ENCODE results near the gene ARHGAP15. TPM values are rescaled to one million over a fixed set of nuclear protein-coding genes. Genes with fewer than 3 reads are reported as not detected.

Gene ARHGAP15
- total RNA-seq, 2 donors from 2014 or later, result 0.86 TPM; not detected in 1

DNA sequence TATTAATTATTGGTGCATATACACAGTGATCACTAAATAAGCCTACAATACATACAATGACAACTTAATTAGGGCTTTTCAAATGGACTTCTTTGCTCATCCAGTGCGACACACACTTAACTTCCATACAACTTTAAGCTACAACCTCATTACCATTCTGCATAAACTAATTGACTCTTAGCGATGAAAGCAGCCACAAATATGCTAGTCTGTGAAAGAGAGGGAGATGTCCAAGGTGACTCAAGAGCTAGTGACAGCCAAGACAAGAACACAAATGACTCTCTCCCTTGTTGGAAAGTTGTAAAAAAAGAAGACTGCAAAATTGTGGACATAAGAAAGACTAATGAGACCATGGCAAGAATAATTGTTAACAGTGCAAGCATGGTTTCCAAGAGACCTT, 264.8 kb downstream of the ARHGAP15 start:
- Mint-ChIP-seq H3K4me3 (no peak overlapping the region), H3K27me3 (ENCODE audit: insufficient read depth) (no peaks in the 10 kb centered on the region), H3K4me1 (peaks cover 19% of the 10 kb centered on the region), H3K36me3 (ENCODE audit: low read depth) (no peaks in the 10 kb centered on the region), H3K27ac (no peak overlapping the region), H3K9me3 (no peaks in the 10 kb centered on the region)
- Histone ChIP-seq H3K4me3 (ENCODE audit: low read length) (no peak overlapping the region), H3K9ac (ENCODE audit: extremely low read depth, low read length, poor library complexity, severe bottlenecking) (no peak overlapping the region), H3K27me3 (ENCODE audit: control insufficient read depth, insufficient read depth, low read length, poor library complexity, severe bottlenecking) (no peaks in the 10 kb centered on the region), H3K9me3 (ENCODE audit: control insufficient read depth, low read length) (no peaks in the 10 kb centered on the region), H3K27ac (ENCODE audit: low read depth, low read length) (no peak overlapping the region), H3K4me1 (ENCODE audit: control insufficient read depth, insufficient read depth, low read length) (peaks cover 4% of the 10 kb centered on the region), H3K36me3 (ENCODE audit: control insufficient read depth, insufficient read depth, low read length) (no peaks in the 10 kb centered on the region)
- no peak for DNase-seq
- TF ChIP-seq CTCF (conservative IDR thresholded peaks at IDR 0.05), result no peak
- 88 to 93% methylated on average over 2 of the region's 2 CpGs for WGBS, 2 experiments (ENCODE audit: insufficient coverage in 1 of 2, insufficient read length in 1 of 2)

- H3K27ac ChIP-seq (ENCODE audit: low read depth, low read length), result no peak overlapping the region
- H3K4me3 ChIP-seq (ENCODE audit: low read length), result no peak overlapping the region
- Mint-ChIP-seq H3K27ac (peak overlapping the region; percentile 4), H3K4me1 (peaks cover 5% of the 10 kb centered on the region), H3K9me3 (no peaks in the 10 kb centered on the region), H3K4me3 (no peak overlapping the region), H3K36me3 (ENCODE audit: low read depth) (no peaks in the 10 kb centered on the region), H3K27me3 (ENCODE audit: insufficient read depth) (no peaks in the 10 kb centered on the region)
- H3K4me1 ChIP-seq (ENCODE audit: control insufficient read depth, insufficient read depth, low read length), result no peaks in the 10 kb centered on the region
- 87% methylated on average over 3 of the region's 3 CpGs; no CpG with 5 or more reads in 1 of the 2 experiments for WGBS, 2 experiments (ENCODE audit: insufficient coverage in 1 of 2, insufficient read length in 1 of 2)
- no peak for TF ChIP-seq CTCF (conservative IDR thresholded peaks at IDR 0.05)
- H3K9ac ChIP-seq (ENCODE audit: extremely low read depth, low read length, poor library complexity, severe bottlenecking), result no peak overlapping the region
- H3K36me3 ChIP-seq (ENCODE audit: control insufficient read depth, insufficient read depth, low read length), result no peaks in the 10 kb centered on the region
- H3K27me3 ChIP-seq (ENCODE audit: control insufficient read depth, insufficient read depth, low read length, poor library complexity, severe bottlenecking), result no peaks in the 10 kb centered on the region
- H3K9me3 ChIP-seq (ENCODE audit: control insufficient read depth, low read length), result no peaks in the 10 kb centered on the region
- DNase-seq, result no peak
Observed at GRCh38 chr2:143397884-143398614, 268.8 kb downstream of the ARHGAP15 start.

GRCh38 chr2:143398781-143399180, 269.6 kb downstream of the ARHGAP15 start:
- no peaks in the 10 kb centered on the region for H3K9me3 Mint-ChIP-seq
- H3K27ac Mint-ChIP-seq, result no peak overlapping the region
- WGBS, 2 experiments (ENCODE audit: insufficient coverage in 1 of 2, insufficient read length in 1 of 2), result 94 to 100% methylated on average over 1 to 2 of the region's 2 CpGs
- TF ChIP-seq CTCF (conservative IDR thresholded peaks at IDR 0.05), result no peak
- no peak overlapping the region for H3K9ac ChIP-seq (ENCODE audit: extremely low read depth, low read length, poor library complexity, severe bottlenecking)
- H3K27me3 Mint-ChIP-seq (ENCODE audit: insufficient read depth), result no peaks in the 10 kb centered on the region
- H3K27me3 ChIP-seq (ENCODE audit: control insufficient read depth, insufficient read depth, low read length, poor library complexity, severe bottlenecking), result no peaks in the 10 kb centered on the region
- no peak for DNase-seq
- H3K36me3 Mint-ChIP-seq (ENCODE audit: low read depth), result no peaks in the 10 kb centered on the region
- H3K27ac ChIP-seq (ENCODE audit: low read depth, low read length), result no peak overlapping the region
- no peaks in the 10 kb centered on the region for H3K4me1 ChIP-seq (ENCODE audit: control insufficient read depth, insufficient read depth, low read length)
- H3K4me3 Mint-ChIP-seq, result no peak overlapping the region
- peaks cover 5% of the 10 kb centered on the region for H3K4me1 Mint-ChIP-seq
- H3K4me3 ChIP-seq (ENCODE audit: low read length), result no peak overlapping the region
- no peaks in the 10 kb centered on the region for H3K36me3 ChIP-seq (ENCODE audit: control insufficient read depth, insufficient read depth, low read length)
- no peaks in the 10 kb centered on the region for H3K9me3 ChIP-seq (ENCODE audit: control insufficient read depth, low read length)
